ENCODE data around the gene MYH1. TPM values are rescaled to one million over a fixed set of nuclear protein-coding genes. Genes with fewer than 3 reads are reported as not detected.

The MYH1 gene
- total RNA-seq: not detected in 2 replicates

GRCh38 chr17:10518271-10519037 is at the start of gene MYH1:
TSS of gene MYH1 (minus strand) at chr17:10518542. CDS start at chr17:10516642, 1,900 bp downstream.

DNA sequence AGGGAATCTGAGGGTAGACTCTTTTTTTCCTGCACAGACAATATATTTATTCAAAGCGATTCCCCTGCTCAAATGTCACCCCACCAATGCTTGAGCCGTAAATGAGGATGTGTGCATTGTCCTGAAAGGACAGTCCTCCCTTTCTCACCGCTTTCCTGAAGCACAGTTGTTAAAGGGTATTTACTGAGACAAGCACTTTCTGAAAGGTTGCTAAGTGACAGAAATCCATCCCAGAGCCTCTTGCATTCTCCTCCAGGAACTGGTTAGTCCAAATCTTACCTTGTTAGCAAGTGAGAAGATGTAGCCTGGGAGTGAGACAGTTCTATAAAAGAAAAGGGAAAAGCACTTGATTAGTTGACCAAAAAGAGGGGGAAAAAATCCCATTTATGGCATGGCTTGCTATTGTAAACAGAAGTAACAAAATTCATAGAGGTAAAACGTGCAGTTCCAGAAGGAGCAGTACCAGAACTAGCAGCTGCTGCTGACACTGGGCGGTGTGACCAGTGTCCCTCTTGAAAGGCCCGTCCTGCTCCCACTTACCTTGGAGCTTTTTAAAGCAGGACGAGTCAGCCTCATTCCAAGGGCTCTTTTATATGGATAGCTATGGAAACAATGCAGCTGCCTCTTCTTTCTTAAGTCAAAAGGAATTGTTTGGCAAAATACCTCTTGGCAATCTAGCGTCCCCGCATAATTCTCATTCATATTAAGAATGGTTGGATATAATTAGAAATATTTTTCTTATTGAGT is 30.9 kb upstream of the MYH1 start, which contains the start of gene MYH2:
TSS of gene MYH2 (minus strand) at position 563 of the 747 bp plus-strand sequence. CDS start 1,738 bp downstream, outside the sequence.

DNA sequence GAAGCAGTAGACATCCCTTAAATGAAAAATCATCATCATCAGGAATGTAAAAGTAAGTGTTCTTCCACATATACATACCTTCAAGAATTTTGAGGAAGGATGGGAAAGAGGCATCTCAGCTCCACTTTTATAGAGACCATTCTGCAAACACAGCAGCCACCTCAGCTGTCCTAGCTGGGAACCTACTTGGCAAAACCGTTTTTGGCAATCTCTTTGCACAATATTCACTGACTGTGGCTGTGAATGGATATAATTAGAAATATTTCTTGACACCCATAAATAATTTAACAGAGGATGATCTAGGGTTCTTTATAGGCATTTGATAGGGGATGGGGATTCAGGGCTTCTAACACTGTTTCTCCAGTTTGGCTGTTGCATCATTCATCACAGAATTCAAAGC is 48.9 kb downstream of the MYH1 start, which contains the start of gene MYH4:
TSS of gene MYH4 (minus strand) at position 101 of the 400 bp plus-strand sequence. CDS start 2,814 bp downstream, outside the sequence.

Other genes with a start within 250 kb of the MYH1 start
- not detected in 2 replicates for gene MYH13, start 145.5 kb downstream of the MYH1 start, total RNA-seq
- gene MYH8, start 96.6 kb downstream of the MYH1 start, total RNA-seq: not detected in 2 replicates
- not detected in 2 replicates for gene MYH4, start 49.0 kb downstream of the MYH1 start, total RNA-seq
- not detected in 2 replicates for gene MYH2, start 31.1 kb upstream of the MYH1 start, total RNA-seq
- under 0.01 and 0.76 TPM in 2 replicates for gene MYH3, start 138.8 kb upstream of the MYH1 start, total RNA-seq
- 22.4 and 30.7 TPM in 2 replicates for gene SCO1, start 179.0 kb upstream of the MYH1 start, total RNA-seq
- gene ADPRM, start 179.1 kb upstream of the MYH1 start, total RNA-seq: 12.2 and 15.3 TPM in 2 replicates
- 0.46 and 2.6 TPM in 2 replicates for gene TMEM220, start 211.5 kb upstream of the MYH1 start, total RNA-seq